Endothelial cell of umbilical vein (primary cell): ENCODE results near the gene ETHE1. TPM values are rescaled to one million over a fixed set of nuclear protein-coding genes. Genes with fewer than 3 reads are reported as not detected.
A peak's percentile ranks its signal among the peaks of the same experiment; 100 is the strongest.

Source experiments
- BruUV-seq: library from RNA; stranded (reverse); fragments of 400-500 nt; replicated peaks from 2 replicates; lab custom pipeline; 2021; lab: Mats Ljungman, UMichigan
- CTCF ChIA-PET: fragments of 300-600, 350-600 bp; sonication (Branson Sonifier 250); formaldehyde crosslinking; loops from one replicate; lab custom pipeline; 2021; ENCODE audit warnings: antibody characterized with exemption, inconsistent platforms; lab: Charles Lee
- POLR2A ChIA-PET: fragments of 300-600, 350-600 bp; sonication (Branson Sonifier 250); formaldehyde crosslinking; loops from one replicate; lab custom pipeline; 2021; ENCODE audit warnings: antibody characterized with exemption, inconsistent platforms; lab: Charles Lee
- DNase-seq: peaks from one replicate; pipeline ENCODE4 v3.0.0-alpha.2; 2011; ENCODE audit warnings: low read depth, low spot score
- FAIRE-seq: peaks from 2 replicates; lab custom pipeline; 2011; peaks lifted over from hg19 to GRCh38; lab: Jason Lieb, UNC
- H2AFZ ChIP-seq: 2 replicates; pipeline ENCODE4 v1.6.0; 2012; ENCODE audit warnings: low read depth, low read length, control low read depth, inconsistent platforms
- H3K27ac ChIP-seq: 2 replicates; pipeline ENCODE4 v1.5.1; 2011; ENCODE audit warnings: low read depth, mild to moderate bottlenecking, control low read depth, low read length, moderate library complexity; ENCODE audit not compliant: insufficient read depth
- H3K27me3 ChIP-seq, 2 experiments: 2 replicates each; pipeline versions ENCODE4 v1.6.0 to v1.6.1; 2011; ENCODE audit warnings: low read length in 2 of 2, mixed read lengths in 1 of 2; ENCODE audit not compliant: control insufficient read depth in 2 of 2, insufficient read depth in 2 of 2
- H3K36me3 ChIP-seq, 2 experiments: 2 replicates in 1 of 2; 3 replicates in 1 of 2; pipeline ENCODE4 v1.5.1; 2011; ENCODE audit warnings: low read length in 2 of 2, mild to moderate bottlenecking in 1 of 2, moderate library complexity in 1 of 2; ENCODE audit not compliant: control insufficient read depth in 2 of 2, insufficient read depth in 2 of 2; ENCODE audit errors: extremely low read depth in 1 of 2
- H3K4me1 ChIP-seq: 3 replicates; pipeline ENCODE4 v1.5.1; 2011; ENCODE audit warnings: mild to moderate bottlenecking, low read length; ENCODE audit not compliant: control insufficient read depth, insufficient read depth; ENCODE audit errors: extremely low read depth
- H3K4me2 ChIP-seq: 2 replicates; pipeline ENCODE4 v1.6.1; 2011; ENCODE audit warnings: low read length, control low read depth, mixed read lengths; ENCODE audit not compliant: insufficient read depth
- H3K4me3 ChIP-seq, 3 experiments: fragments of 200-600 bp in 1 of 3; sonication (generic), shearing (Covaris generic) in 1 of 3; replicated peaks in 1 of 3; 2 replicates each; pipeline ENCODE4 v1.5.1; 2011 to 2016; ENCODE audit warnings: control low read depth in 3 of 3, low read length in 3 of 3, mild to moderate bottlenecking in 2 of 3, inconsistent platforms in 1 of 3, low read depth in 1 of 3, moderate library complexity in 1 of 3; ENCODE audit not compliant: insufficient read depth in 1 of 3
- H3K79me2 ChIP-seq: 2 replicates; pipeline ENCODE4 v1.6.0; 2012; ENCODE audit warnings: low read length, inconsistent platforms; ENCODE audit not compliant: control insufficient read depth, insufficient read depth
- H3K9ac ChIP-seq: replicated peaks from 2 replicates; pipeline ENCODE3; 2011; ENCODE audit warnings: low read length, control low read depth; ENCODE audit not compliant: insufficient read depth; ENCODE audit errors: extremely low read depth
- H3K9me1 ChIP-seq: replicated peaks from 3 replicates; pipeline ENCODE4 v1.6.0; 2011; ENCODE audit warnings: mild to moderate bottlenecking, low read length; ENCODE audit not compliant: control insufficient read depth, insufficient read depth; ENCODE audit errors: extremely low read depth
- H3K9me3 ChIP-seq: replicated peaks from 2 replicates; pipeline ENCODE4 v1.5.1; 2012; ENCODE audit warnings: low read length, inconsistent platforms; ENCODE audit not compliant: control insufficient read depth, insufficient read depth
- H4K20me1 ChIP-seq: replicated peaks from 2 replicates; pipeline ENCODE3; 2011; ENCODE audit warnings: mild to moderate bottlenecking, low read length; ENCODE audit not compliant: control insufficient read depth, insufficient read depth; ENCODE audit errors: extremely low read depth
- EZH2 ChIP-seq: IDR thresholded peaks from 2 replicates; pipeline ENCODE4 v1.6.1; 2012; ENCODE audit warnings: borderline replicate concordance, low read depth, mild to moderate bottlenecking, moderate library complexity, low read length, inconsistent platforms; ENCODE audit not compliant: severe bottlenecking
- FOS ChIP-seq: IDR thresholded peaks from 2 replicates; pipeline ENCODE4 v1.6.1; 2011; ENCODE audit warnings: mild to moderate bottlenecking, low read length, moderate library complexity, borderline replicate concordance; ENCODE audit not compliant: insufficient read depth
- GATA2 ChIP-seq: IDR thresholded peaks from 2 replicates; pipeline ENCODE4 v1.7.0; 2011; ENCODE audit warnings: low read depth, mild to moderate bottlenecking, moderate library complexity, mixed read lengths, low read length; ENCODE audit not compliant: insufficient read length, insufficient read depth
- JUN ChIP-seq: IDR thresholded peaks from 2 replicates; pipeline ENCODE4 v1.6.1; 2011; ENCODE audit warnings: borderline replicate concordance, low read depth; ENCODE audit not compliant: insufficient read length, insufficient read depth
- MAX ChIP-seq: IDR thresholded peaks from 2 replicates; pipeline ENCODE4 v1.6.1; 2011; ENCODE audit not compliant: insufficient read depth, insufficient read length
- MYC ChIP-seq: IDR thresholded peaks from one replicate; pipeline ENCODE4 v1.6.1; 2011; ENCODE audit warnings: mild to moderate bottlenecking, low read depth, low read length
- POLR2AphosphoS5 ChIP-seq: IDR thresholded peaks from 2 replicates; pipeline ENCODE4 v1.6.1; 2012; ENCODE audit warnings: low read depth, mild to moderate bottlenecking, control low read depth, low read length, moderate library complexity; ENCODE audit not compliant: insufficient read depth
- dilution Hi-C: fragments of 300-500 bp; cut with MboI; formaldehyde crosslinking; loops from one replicate; pipeline ENCODE4 v1.15.0; 2019; ENCODE audit warnings: low sequenced_read_pairs; ENCODE audit not compliant: extremely low pct_ligation_motif_present
- intact Hi-C: fragments of 100-400 bp; cut with micrococcal nuclease; formaldehyde crosslinking; loops from one replicate; pipeline ENCODE4 v1.10.0; 2022
- polyA plus RNA-seq, 4 experiments: library from polyadenylated mRNA; depleted of rRNA in 3 of 4; stranded (reverse) in 3 of 4; unstranded in 1 of 4; fragments of >200 nt; gene quantifications; 2 replicates each; pipeline versions ENCODE4 v1.2.1 to v1.2.3, GENCODE V29; 2011 to 2012; ENCODE audit warnings: missing spikeins in 1 of 4
- total RNA-seq: library from RNA; stranded (reverse); gene quantifications from 2 replicates; pipeline ENCODE4 v1.2.3, GENCODE V29; 2021
- TF ChIP-seq, protein P1 (sequence below), 2 donors: IDR thresholded peaks; 1 replicate in 1 of 2; 2 replicates in 1 of 2; pipeline ENCODE4 v1.5.1; 2011; ENCODE audit warnings: low read length in 2 of 2, mild to moderate bottlenecking in 2 of 2, moderate library complexity in 2 of 2, control low read depth in 1 of 2, inconsistent platforms in 1 of 2, low read depth in 1 of 2; ENCODE audit not compliant: insufficient read depth in 1 of 2; ENCODE audit errors: extremely low read depth in 1 of 2

Gene ETHE1
- total and polyA plus RNA-seq, 2 donors (not counting 3 experiments of a cell fraction or from before 2014, with no cell fraction given), result 34.5 to 124 TPM

DNA sequence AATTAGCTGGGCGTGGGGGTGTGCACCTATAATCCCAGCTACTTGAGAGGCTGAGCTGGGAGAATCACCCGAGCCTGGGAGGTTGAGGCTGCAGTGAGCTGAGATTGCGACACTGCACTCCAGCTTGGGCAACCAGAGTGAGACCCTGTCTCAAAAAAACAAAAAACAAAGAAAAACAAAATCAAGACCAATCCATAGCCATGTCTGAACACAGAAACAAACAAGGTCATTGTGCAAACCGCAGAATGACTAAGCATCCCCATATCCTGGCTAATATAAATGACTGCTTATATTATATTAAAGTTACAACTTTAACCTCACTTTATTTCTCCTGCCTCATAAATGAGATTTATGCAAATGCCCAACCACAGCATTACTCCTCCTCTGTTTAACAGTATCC lies 59.3 kb downstream of the ETHE1 start:
- Histone ChIP-seq H2AFZ (peak overlapping the region; percentile 82), H3K27ac (peak overlapping the region; percentile 47), H3K9ac (no peak overlapping the region), H3K4me2 (peak overlapping the region; percentile 31), H3K9me3 (no peaks in the 10 kb centered on the region), H3K27me3 (no peaks in the 10 kb centered on the region), H3K79me2 (no peaks in the 10 kb centered on the region), H3K4me1 (peaks cover 23% of the 10 kb centered on the region), H3K36me3 (no peaks in the 10 kb centered on the region), H3K9me1 (no peaks in the 10 kb centered on the region), H4K20me1 (no peaks in the 10 kb centered on the region), H3K4me3 (no peak overlapping the region)
- dilution Hi-C loops, result no loop called here
- ChIA-PET POLR2A (no interaction called here), CTCF (interaction anchor here (1.7 to 1.8 kb wide), 2 partner anchors 21 to 52 kb away, joined by 7 to 10 read pairs; no protein-coding TSS in a partner anchor)
- no TSS peak for BruUV-seq
- intact Hi-C loops, result no loop called here
- TF ChIP-seq MAX, result no peak
- TF ChIP-seq JUN, result peak; percentile 3
- TF ChIP-seq EZH2, result no peak
- TF ChIP-seq POLR2AphosphoS5, result no peak
- TF ChIP-seq FOS, result peak; percentile 30
- no peak for TF ChIP-seq MYC
- TF ChIP-seq, protein P1, sequence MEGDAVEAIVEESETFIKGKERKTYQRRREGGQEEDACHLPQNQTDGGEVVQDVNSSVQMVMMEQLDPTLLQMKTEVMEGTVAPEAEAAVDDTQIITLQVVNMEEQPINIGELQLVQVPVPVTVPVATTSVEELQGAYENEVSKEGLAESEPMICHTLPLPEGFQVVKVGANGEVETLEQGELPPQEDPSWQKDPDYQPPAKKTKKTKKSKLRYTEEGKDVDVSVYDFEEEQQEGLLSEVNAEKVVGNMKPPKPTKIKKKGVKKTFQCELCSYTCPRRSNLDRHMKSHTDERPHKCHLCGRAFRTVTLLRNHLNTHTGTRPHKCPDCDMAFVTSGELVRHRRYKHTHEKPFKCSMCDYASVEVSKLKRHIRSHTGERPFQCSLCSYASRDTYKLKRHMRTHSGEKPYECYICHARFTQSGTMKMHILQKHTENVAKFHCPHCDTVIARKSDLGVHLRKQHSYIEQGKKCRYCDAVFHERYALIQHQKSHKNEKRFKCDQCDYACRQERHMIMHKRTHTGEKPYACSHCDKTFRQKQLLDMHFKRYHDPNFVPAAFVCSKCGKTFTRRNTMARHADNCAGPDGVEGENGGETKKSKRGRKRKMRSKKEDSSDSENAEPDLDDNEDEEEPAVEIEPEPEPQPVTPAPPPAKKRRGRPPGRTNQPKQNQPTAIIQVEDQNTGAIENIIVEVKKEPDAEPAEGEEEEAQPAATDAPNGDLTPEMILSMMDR (IDR thresholded peaks at IDR 0.05; ENCODE audit: extremely low read depth in 1 of 2, insufficient read depth in 1 of 2, low read depth in 1 of 2, low read length in 2 of 2), result no peak
- no peak for TF ChIP-seq GATA2
- DNase-seq, result peak; percentile 15
- peak; percentile 44 for FAIRE-seq
